Transverse colon (tissue), 4 donors: ENCODE data around the gene IL1RAPL1. TPM values are rescaled to one million over a fixed set of nuclear protein-coding genes. Genes with fewer than 3 reads are reported as not detected.
A peak's percentile ranks its signal among the peaks of the same experiment; 100 is the strongest.

ENCODE experiments used
- DNase-seq: peaks from one replicate; pipeline ENCODE4 v3.0.0-alpha.2; 2019
- H3K27ac ChIP-seq, 4 donors: fragments of 200-600 bp; sonication (generic); 2 replicates each; pipeline ENCODE4 v1.5.1; 2016 to 2018; ENCODE audit warnings: inconsistent platforms in 4 of 4
- H3K27me3 ChIP-seq: fragments of 200-600 bp; sonication (generic); 2 replicates; pipeline ENCODE4 v1.5.1; 2017; ENCODE audit warnings: inconsistent platforms
- H3K36me3 ChIP-seq, 4 donors: fragments of 200-600 bp; sonication (generic); 2 replicates each; pipeline ENCODE4 v1.5.1; 2017 to 2019; ENCODE audit warnings: inconsistent platforms in 4 of 4
- H3K4me1 ChIP-seq, 4 donors: fragments of 200-600 bp; sonication (generic); 2 replicates each; pipeline ENCODE4 v1.5.1; 2017 to 2020; ENCODE audit warnings: inconsistent platforms in 4 of 4
- H3K4me3 ChIP-seq, 4 donors: fragments of 200-600 bp; sonication (generic); 1 replicate in 1 of 4; 2 replicates in 3 of 4; pipeline versions ENCODE4 v1.5.1 to v1.6.1; 2017 to 2019; ENCODE audit warnings: inconsistent platforms in 4 of 4
- H3K9me3 ChIP-seq, 2 donors: fragments of 200-600 bp; sonication (generic); 2 replicates each; pipeline ENCODE4 v1.5.1; 2017 to 2019; ENCODE audit warnings: inconsistent platforms in 2 of 2
- CTCF ChIP-seq, 5 experiments: fragments of 200-600 bp in 3 of 5; fragments of 450-650 bp in 2 of 5; sonication (generic) in 3 of 5; IDR thresholded peaks; 1 replicate in 2 of 5; 2 replicates in 3 of 5; pipeline ENCODE4 v1.5.1; 2016 to 2017; ENCODE audit warnings: antibody characterized with exemption in 5 of 5, inconsistent platforms in 3 of 5, mild to moderate bottlenecking in 2 of 5, moderate library complexity in 1 of 5
- EP300 ChIP-seq: sonication (generic); formaldehyde crosslinking; IDR thresholded peaks from one replicate; pipeline ENCODE4 v1.6.1; 2017; ENCODE audit warnings: antibody characterized with exemption, low read depth
- POLR2A ChIP-seq: fragments of 450-650 bp; IDR thresholded peaks from one replicate; pipeline ENCODE4 v1.6.1; 2016; ENCODE audit warnings: antibody characterized with exemption, mild to moderate bottlenecking, moderate library complexity
- POLR2AphosphoS5 ChIP-seq, 3 donors: sonication (generic); formaldehyde crosslinking; IDR thresholded peaks; one replicate each; pipeline ENCODE4 v1.6.1; 2016; ENCODE audit warnings: antibody characterized with exemption in 3 of 3
- WGBS, 2 donors: methylation state at CpG; one replicate each; pipeline ENCODE4 v1.1.5; 2018; ENCODE audit warnings: low coverage in 1 of 2; 5-methylcytosine and 5-hydroxymethylcytosine counted together
- in situ Hi-C, 4 donors: fragments of 200-750 bp; cut with MboI; loops; one replicate each; pipeline versions ENCODE4 v1.15.0 to v1.15.1; 2017; ENCODE audit warnings: low sequenced_read_pairs in 3 of 4, low pct_ligation_motif_present in 1 of 4, low pct_unique_long_range_greater_than_20kb in 1 of 4
- intact Hi-C: fragments of 100-400 bp; cut with DNase I; formaldehyde crosslinking; loops from one replicate; pipeline ENCODE4 v1.15.1; 2023; ENCODE audit warnings: low total_unique reads
- total RNA-seq, 4 donors: library from RNA; depleted of rRNA; stranded (reverse); fragments of >200 nt; gene quantifications; one replicate each; pipeline ENCODE4 v1.1.0, GENCODE V29; 2016

IL1RAPL1 gene
- total RNA-seq, 4 donors from 2014 or later = 0.14 to 0.32 (median 0.20) TPM; not detected in 1

- no peak for TF ChIP-seq POLR2A
- no peak for TF ChIP-seq EP300
- no peak for TF ChIP-seq CTCF (IDR thresholded peaks at IDR 0.05)
- TF ChIP-seq POLR2AphosphoS5 (IDR thresholded peaks at IDR 0.05) = no peak
- H3K27ac ChIP-seq = no peak overlapping the region
- no peaks in the 10 kb centered on the region for H3K27me3 ChIP-seq
- intact Hi-C loops (no loop called here), in situ Hi-C loops (no loop called here)
- 64% methylated on average over 3 of the region's 3 CpGs; no CpG with 5 or more reads in 1 of the 2 donors for WGBS, 2 donors
- no peak overlapping the region for H3K4me3 ChIP-seq
- no peaks in the 10 kb centered on the region for H3K4me1 ChIP-seq
- H3K36me3 ChIP-seq = no peaks in the 10 kb centered on the region
- H3K9me3 ChIP-seq = no peaks in the 10 kb centered on the region
- DNase-seq = no peak
These were observed 1314.8 kb downstream of the IL1RAPL1 start for GRCh38 chrX:29902004-29902403.

- in situ Hi-C loops (no loop called here), intact Hi-C loops (no loop called here)
- no peaks in the 10 kb centered on the region for H3K9me3 ChIP-seq
- peak in 1 of 5 experiments; percentile 9 for TF ChIP-seq CTCF (IDR thresholded peaks at IDR 0.05)
- TF ChIP-seq POLR2A = no peak
- no peak for DNase-seq
- H3K27ac ChIP-seq = no peak overlapping the region
- no peaks in the 10 kb centered on the region for H3K27me3 ChIP-seq
- H3K4me3 ChIP-seq = no peak overlapping the region
- no peaks in the 10 kb centered on the region for H3K36me3 ChIP-seq
- no peaks in the 10 kb centered on the region for H3K4me1 ChIP-seq
These were observed 1316.1 kb downstream of the IL1RAPL1 start for GRCh38 chrX:29903360-29903759.

- H3K9me3 ChIP-seq = no peaks in the 10 kb centered on the region
- H3K4me3 ChIP-seq = no peak overlapping the region
- in situ Hi-C loops (no loop called here), intact Hi-C loops (no loop called here)
- H3K36me3 ChIP-seq = no peaks in the 10 kb centered on the region
- WGBS, 2 donors = 44 to 50% methylated on average over 2 to 4 of the region's 4 CpGs
- no peaks in the 10 kb centered on the region for H3K27me3 ChIP-seq
- TF ChIP-seq POLR2A = no peak
- TF ChIP-seq CTCF (IDR thresholded peaks at IDR 0.05) = no peak
- no peak for TF ChIP-seq EP300
- no peak for TF ChIP-seq POLR2AphosphoS5 (IDR thresholded peaks at IDR 0.05)
- DNase-seq = no peak
- no peaks in the 10 kb centered on the region for H3K4me1 ChIP-seq
- no peak overlapping the region for H3K27ac ChIP-seq
These were observed 1324.4 kb downstream of the IL1RAPL1 start for GRCh38 chrX:29911673-29912072.

GRCh38 chrX:29913647-29914046 is 1326.4 kb downstream of the IL1RAPL1 start:
- intact Hi-C loops (no loop called here), in situ Hi-C loops (no loop called here)
- DNase-seq = no peak
- Histone ChIP-seq H3K9me3 (no peaks in the 10 kb centered on the region), H3K36me3 (no peaks in the 10 kb centered on the region), H3K27ac (no peak overlapping the region), H3K4me1 (no peaks in the 10 kb centered on the region), H3K27me3 (no peaks in the 10 kb centered on the region), H3K4me3 (no peak overlapping the region)
- WGBS, 2 donors = 83 to 94% methylated on average over 3 to 6 of the region's 6 CpGs
- TF ChIP-seq POLR2A = no peak
- TF ChIP-seq EP300 = no peak
- no peak for TF ChIP-seq POLR2AphosphoS5 (IDR thresholded peaks at IDR 0.05)
- TF ChIP-seq CTCF (IDR thresholded peaks at IDR 0.05) = no peak
